Tongue (tissue), 2 donors: Measurements from ENCODE around the gene DCST1. TPM values are rescaled to one million over a fixed set of nuclear protein-coding genes. Genes with fewer than 3 reads are reported as not detected.

Experiments used
- DNase-seq: peaks from one replicate; pipeline ENCODE4 v3.0.0-alpha.2; 2015
- total RNA-seq: library from RNA; depleted of rRNA; stranded (reverse); fragments of >200 nt; gene quantifications from one replicate; pipeline ENCODE4 v1.2.3, GENCODE V29; 2014

Gene DCST1
- total RNA-seq, 1 donor from 2014 or later, result not detected

- DNase-seq, result no peak
Observed at GRCh38 chr1:155086856-155087535, 53.4 kb downstream of the DCST1 start.

GRCh38 chr1:155091071-155092051 lies 57.7 kb downstream of the DCST1 start:
- DNase-seq, result peak; percentile 88

- DNase-seq, result no peak
Observed at GRCh38 chr1:155092131-155092530, 58.5 kb downstream of the DCST1 start.

GRCh38 chr1:155092641-155093040 lies 59.0 kb downstream of the DCST1 start:
- DNase-seq, result no peak

- peak; percentile 84 for DNase-seq
Observed at GRCh38 chr1:155093911-155094621, 60.4 kb downstream of the DCST1 start.

GRCh38 chr1:155094622-155094948 lies 61.0 kb downstream of the DCST1 start:
- DNase-seq, result no peak

- DNase-seq, result no peak
Observed at GRCh38 chr1:155099331-155099730, 65.7 kb downstream of the DCST1 start.

Other genes starting within 250 kb of the DCST1 start
- gene KCNN3, start 163.5 kb upstream of the DCST1 start, total RNA-seq, result 10.8 TPM
- gene PMVK, start 97.1 kb upstream of the DCST1 start, total RNA-seq, result 15.7 TPM
- 222 TPM for gene PBXIP1, start 77.7 kb upstream of the DCST1 start, total RNA-seq
- 18.1 TPM for gene PYGO2, start 72.0 kb upstream of the DCST1 start, total RNA-seq
- 67.9 TPM for gene SHC1, start 63.1 kb upstream of the DCST1 start, total RNA-seq
- 35.2 TPM for gene CKS1B, start 59.1 kb upstream of the DCST1 start, total RNA-seq
- 17.0 TPM for gene FLAD1, start 50.5 kb upstream of the DCST1 start, total RNA-seq
- gene LENEP, start 40.2 kb upstream of the DCST1 start, total RNA-seq, result not detected
- gene ZBTB7B, start 31.0 kb upstream of the DCST1 start, total RNA-seq, result 24.9 TPM
- gene DCST2, start within 50 bp of the DCST1 start, total RNA-seq, result 0.41 TPM
- gene ADAM15, start 17.5 kb downstream of the DCST1 start, total RNA-seq, result 62.6 TPM
- gene EFNA4, start 29.9 kb downstream of the DCST1 start, total RNA-seq, result 5.0 TPM
- gene EFNA3, start 45.0 kb downstream of the DCST1 start, total RNA-seq, result 0.92 TPM
- 25.4 TPM for gene EFNA1, start 94.1 kb downstream of the DCST1 start, total RNA-seq
- 11.5 TPM for gene SLC50A1, start 102.0 kb downstream of the DCST1 start, total RNA-seq
- gene DPM3, start 106.7 kb downstream of the DCST1 start, total RNA-seq, result 20.4 TPM
- gene KRTCAP2, start 139.5 kb downstream of the DCST1 start, total RNA-seq, result 29.6 TPM
- gene TRIM46, start 140.0 kb downstream of the DCST1 start, total RNA-seq, result 0.72 TPM
- gene THBS3, start 174.1 kb downstream of the DCST1 start, total RNA-seq, result 61.0 TPM
- gene MTX1, start 174.9 kb downstream of the DCST1 start, total RNA-seq, result 26.2 TPM
- 6.9 TPM for gene ENTREP3, start 221.7 kb downstream of the DCST1 start, total RNA-seq
- gene SCAMP3, start 228.5 kb downstream of the DCST1 start, total RNA-seq, result 22.1 TPM
- gene CLK2, start 239.7 kb downstream of the DCST1 start, total RNA-seq, result 26.1 TPM
- gene HCN3, start 243.6 kb downstream of the DCST1 start, total RNA-seq, result 1.6 TPM